Stimulated activated CD8-positive, alpha-beta memory T cell treated with anti-CD3 and anti-CD28 coated beads, Interleukin-15, amount 100 ng/mL, for 1 hour (primary cell): Measurements from ENCODE around the gene RIOK2.

Experiments used
- DNase-seq: peaks from one replicate; pipeline ENCODE4 v3.0.0-alpha.2; 2020; ENCODE audit warnings: low read depth

The RIOK2 gene

DNA sequence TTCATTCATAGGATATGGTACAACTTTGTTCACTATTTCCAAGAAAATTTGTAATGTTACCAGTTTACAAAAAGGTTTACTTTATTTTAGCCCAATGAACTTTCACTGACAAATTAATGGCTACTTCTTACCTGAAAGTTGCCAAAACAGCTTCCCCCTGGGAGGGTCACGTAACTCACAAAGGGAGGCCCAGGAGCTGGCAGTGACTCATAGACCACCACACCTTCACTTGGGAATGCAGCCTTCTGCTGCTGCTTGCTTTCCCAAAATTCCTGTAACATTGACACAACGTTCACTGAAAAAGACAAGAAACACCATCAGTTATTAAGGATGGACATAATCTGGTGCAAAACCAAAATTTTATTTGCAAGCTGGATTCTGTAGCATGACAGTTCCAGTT is 58.7 kb downstream of the RIOK2 start:
- no peak for DNase-seq

DNA sequence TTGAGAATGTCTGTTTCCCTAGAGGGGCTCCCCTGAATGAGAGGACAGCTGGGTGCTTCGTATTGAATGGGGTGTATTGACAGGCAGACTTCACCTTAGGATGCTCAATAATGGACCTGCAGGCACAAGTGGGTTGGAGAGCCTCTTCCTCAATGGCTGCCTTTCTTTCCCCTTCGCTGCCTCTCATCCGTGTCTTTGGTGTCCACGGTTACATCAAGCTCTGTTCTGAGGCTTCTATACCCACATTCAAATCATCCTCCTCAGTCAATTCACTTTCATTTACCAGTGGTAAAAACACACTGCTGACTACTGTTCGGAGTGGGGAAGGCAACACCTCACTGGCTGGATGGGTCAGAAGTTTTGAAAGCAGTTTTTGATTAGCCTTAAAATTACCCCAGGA is 61.2 kb downstream of the RIOK2 start:
- DNase-seq: no peak

DNA sequence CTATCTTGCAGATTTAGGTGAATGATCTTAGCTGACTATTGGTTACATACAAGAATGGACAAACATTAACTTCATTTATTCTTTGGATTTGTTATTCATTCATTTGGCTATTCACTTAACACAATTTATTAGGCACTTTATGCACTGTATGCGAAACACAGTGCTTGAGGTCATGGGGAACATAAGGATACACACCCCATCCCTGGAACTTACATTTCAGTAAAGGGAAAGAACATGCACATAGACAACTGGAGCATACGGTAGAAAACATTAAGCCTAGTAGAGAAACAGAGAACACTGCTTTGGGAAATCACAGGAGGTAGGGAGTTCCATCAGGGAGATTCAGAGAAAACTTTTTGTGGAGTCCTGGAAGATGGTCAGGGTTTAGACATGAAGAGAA is 62.9 kb downstream of the RIOK2 start:
- no peak for DNase-seq

DNA sequence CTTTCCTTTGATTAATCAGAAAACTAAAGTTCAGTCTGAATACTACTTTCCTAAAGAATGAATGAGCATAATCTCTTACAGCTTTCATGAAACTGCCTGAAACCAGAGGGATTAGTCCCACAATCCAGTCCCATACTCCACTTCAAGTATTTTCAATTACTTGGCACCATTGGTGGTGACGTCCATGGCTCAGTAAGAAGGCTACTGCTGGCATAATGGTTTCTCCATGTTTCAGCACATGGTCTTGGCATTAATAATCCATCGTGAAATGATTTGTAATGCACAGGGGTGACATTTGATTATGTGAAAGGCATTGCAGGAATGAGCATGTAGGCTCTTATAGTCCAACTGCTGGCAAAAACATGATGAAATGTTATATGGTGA is 64.0 kb downstream of the RIOK2 start:
- DNase-seq: no peak

DNA sequence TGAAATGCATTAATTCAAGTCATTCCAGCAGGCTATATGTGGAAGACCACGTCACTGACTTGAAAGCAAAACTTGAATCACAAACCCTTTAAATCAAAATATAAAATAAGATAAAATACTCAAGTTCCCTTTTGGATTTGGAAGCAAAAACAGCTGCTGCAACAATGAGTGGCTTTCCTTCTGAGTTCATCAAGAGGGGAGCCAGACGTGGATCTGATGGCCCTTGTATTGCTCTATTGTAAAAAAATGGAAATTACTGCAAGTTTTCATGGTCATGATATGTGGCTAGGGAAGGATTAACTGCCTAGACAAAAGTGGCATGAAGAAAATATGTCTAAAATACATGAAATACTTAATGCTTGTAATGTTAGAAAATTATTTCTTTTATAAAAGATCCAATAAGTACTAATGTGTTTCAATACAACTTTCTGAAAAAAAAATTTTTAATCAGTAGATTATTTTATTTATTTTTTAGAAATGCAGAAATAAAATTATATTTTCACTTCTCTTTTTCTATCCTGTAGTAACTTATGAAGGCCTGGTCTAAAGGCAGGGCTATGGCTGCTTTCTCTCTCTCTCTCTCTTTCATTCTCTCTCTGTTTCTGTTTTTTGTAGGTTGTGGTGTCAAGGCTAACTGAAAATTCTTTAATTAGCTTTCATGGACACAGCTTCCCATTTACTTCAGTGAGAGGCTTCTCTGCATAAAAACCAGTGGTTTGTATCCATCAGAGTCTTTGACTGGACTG is 64.6 kb downstream of the RIOK2 start:
- DNase-seq: no peak

DNA sequence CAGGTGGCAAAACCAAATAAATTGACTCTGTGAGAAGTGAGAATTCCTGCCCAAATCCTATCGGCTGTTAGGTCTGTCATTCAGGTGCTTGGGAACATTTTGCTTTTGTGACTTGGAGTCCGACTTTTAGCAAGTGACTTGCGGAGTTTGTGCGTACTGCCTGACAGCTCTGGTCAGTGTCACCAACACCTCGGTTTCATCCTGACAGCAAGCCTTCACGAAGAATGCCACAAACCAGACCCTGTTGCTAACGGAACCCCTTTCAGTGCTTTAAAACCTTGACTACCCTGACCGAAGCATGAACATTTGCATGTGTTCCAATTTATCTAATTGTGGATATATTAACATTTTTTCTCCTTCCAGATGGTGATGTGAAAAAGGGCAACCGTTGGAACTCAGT is 67.1 kb downstream of the RIOK2 start:
- DNase-seq: no peak

DNA sequence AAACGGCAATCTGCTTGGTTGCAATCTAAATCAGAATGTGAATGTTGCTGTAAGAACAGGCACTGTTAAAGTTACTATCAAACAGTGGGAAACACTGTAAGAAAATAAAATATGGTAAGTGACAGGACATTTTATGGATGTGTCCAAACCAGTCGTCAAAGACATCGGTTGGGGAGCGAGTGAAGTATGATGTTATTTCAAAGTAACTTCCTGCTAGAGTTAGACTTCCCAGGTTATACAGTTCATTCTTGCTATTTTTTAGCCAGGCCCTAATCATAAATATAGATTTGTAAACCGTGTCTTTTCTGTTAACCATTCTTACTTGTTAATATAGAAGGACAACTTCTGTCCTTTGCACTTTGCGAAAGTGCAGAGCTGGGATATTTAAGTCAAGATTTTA is 70.8 kb downstream of the RIOK2 start:
- no peak for DNase-seq

DNA sequence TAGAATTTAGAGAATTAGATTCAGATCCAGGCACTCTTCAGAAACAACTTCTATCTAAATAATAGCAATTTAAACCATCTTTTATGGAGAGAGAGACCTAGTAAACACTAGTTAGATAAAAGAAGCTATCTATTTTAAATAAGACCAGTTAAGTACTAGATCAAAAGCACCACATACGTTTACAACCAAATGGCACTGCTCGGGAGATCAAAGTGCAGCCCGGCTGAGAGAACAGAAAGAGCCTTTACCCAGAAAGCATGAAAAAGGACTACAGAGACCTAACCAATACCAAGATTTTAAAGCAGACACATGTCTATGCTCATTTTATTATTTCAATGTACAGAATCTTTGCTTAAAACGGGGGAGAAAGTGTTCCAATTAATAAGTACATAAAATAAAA is 71.4 kb downstream of the RIOK2 start:
- DNase-seq: no peak

DNA sequence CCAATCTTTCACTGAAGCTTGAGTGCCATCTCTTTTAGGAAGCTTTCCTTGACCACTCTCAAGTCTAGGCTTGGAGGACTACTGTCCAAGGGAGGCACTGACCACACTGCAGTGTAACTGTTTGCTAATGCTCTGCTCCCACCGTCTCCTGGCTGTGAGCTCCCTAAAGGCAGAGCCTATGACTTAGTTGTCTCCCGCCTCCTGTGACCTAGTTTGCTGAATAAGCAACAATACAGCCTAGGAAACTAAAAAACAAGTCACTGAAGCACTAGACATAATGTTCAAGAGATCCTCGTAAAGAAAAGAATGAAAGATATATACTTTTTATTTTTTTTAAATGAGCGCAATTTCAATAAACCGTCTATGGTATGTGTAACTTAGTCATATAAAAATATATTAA is 72.0 kb downstream of the RIOK2 start:
- no peak for DNase-seq
